Measurements from ENCODE around the gene ALS2. TPM values are rescaled to one million over a fixed set of nuclear protein-coding genes. Genes with fewer than 3 reads are reported as not detected.
"Not testable (repeated sequence)": the region's sequence is repeated elsewhere in the genome, so short reads cannot be mapped to it uniquely, and the experiment has no call there.

Gene ALS2
- polyA plus RNA-seq, 4 donors: 18.5 to 30.5 (median 26.7) TPM

DNA sequence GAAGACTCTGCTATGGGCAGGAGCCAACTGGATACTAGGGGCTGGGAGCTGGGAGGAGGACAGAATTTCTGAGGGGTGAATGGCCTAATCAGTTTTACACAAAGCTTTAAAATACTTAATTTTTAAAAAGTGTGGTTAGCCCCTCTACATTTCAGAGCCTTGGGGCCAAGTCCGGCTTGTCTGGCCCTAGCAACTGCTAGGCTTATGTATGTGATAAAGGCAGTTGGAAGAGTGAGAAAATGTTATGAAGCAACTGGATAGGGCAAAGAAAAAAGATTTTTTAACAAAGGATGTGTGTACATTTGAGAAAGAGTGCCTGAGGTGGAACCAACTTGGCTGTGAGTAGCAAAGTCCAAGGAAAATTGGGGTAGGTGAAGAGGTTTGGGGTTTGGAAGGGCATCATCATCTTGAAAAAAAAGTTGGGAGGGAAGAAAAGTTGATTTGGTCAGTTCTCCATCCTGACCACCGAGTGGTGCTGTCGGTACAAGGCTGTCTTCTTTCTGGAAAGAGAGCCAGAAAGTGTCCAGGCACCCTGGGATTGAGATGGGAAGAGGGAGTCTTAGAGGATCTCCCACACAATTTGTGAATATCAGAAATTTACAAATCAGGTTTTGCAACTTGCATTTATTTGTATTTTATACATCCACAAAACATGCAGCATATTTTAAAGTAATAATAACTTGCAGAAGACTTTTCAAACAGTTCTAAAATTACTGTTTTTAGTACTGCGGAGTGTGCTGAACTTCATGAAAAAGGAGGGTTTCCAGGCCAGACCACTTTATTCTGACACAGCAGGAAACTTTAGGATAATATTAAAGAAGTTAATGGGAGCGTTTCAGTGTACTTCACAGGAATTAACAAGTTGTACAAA is 15.1 kb upstream of the ALS2 start:
- no peak for DNase-seq (ENCODE audit: low read depth in 4 of 4, low spot score in 3 of 4)

GRCh38 chr2:201794294-201794693 is 13.6 kb upstream of the ALS2 start:
- no peak for DNase-seq (ENCODE audit: low read depth in 4 of 4, low spot score in 3 of 4)

DNA sequence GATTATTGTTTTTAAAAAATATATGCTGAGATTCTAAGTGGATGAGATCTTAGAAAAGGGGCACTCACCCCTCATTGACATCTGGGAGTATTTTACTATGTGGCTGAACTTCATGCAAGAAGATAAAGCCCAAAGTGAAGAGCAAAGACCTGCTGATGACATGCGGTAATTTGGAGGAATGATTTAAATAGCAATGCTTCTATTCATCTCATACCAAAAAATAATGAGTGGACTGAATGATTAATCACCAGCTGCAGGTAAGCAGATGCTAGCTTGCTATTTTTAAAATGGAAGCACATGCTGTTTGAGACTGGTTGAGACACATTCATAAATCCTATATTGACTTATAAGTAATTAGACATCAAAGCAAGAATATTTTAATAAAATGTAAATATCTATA is 12.9 kb upstream of the ALS2 start:
- DNase-seq (ENCODE audit: low read depth in 4 of 4, low spot score in 3 of 4): no peak

- no peak for DNase-seq (ENCODE audit: low read depth in 4 of 4, low spot score in 3 of 4)
Observed at GRCh38 chr2:201790989-201791388, 10.3 kb upstream of the ALS2 start.

DNA sequence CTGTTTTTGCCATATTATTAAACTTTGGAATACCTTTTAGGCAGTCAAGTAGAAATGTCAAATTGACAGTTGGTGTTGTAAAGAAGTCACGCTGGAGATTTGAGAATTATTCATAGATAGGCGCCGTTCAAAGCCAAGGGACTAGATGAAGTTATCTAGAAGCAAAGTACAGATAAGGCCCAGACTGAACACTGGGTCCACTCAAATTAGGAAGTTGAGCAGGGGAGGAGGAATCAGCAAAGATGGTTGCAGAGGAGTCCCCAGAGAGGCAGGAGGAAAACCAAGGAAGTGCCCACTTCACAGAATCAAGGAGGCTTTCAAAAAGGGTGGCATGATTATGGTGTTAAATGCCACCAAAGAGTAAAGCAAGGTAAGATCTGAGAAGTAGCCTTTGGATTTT is 9.6 kb upstream of the ALS2 start:
- no peak for DNase-seq (ENCODE audit: low read depth in 4 of 4, low spot score in 3 of 4)

DNA sequence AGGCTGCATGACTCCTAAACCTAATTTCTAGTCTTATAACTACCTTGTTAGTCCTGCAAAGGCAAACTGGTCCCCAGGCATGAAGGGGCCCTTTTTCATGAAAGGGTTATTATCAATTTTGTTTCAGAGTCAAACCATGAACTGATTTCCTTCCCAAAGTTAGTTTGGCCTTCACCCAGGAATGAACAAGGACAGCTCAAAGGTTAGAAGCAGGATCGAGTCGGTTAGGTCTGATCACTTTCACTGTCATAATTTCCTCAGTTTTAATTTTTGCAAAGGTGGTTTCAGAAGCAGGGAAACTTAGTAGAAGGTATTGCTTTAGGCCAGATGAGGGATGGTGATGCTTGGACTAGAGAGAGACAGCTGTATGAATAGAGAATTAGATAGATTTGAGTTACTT is 8.7 kb upstream of the ALS2 start:
- no peak for DNase-seq (ENCODE audit: low read depth in 4 of 4, low spot score in 3 of 4)

DNA sequence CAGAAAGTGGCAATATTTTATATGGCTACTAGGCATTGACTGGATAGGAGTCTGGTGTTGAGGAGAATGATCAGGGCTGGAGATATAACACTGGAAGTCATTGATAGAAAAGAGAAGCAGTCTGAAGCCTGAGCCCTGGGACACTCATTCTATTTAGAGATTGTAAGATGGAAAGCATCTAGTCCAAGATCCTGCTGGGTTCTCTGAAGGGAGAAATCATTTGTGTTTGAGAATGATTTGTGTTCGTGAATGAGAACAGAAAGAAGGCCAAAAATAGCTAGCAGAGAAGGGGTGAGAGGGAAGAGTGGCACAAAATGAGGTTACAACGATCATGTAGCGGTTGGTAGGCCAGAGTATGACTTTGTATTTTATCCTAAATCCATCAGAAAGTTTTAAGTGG is 7.6 kb upstream of the ALS2 start:
- DNase-seq (ENCODE audit: low read depth in 4 of 4, low spot score in 3 of 4): no peak

- no peak for DNase-seq (ENCODE audit: low read depth in 4 of 4, low spot score in 3 of 4)
Observed at GRCh38 chr2:201786471-201786870, 5.7 kb upstream of the ALS2 start.

- no peak for DNase-seq (ENCODE audit: low read depth in 4 of 4, low spot score in 3 of 4)
Observed at GRCh38 chr2:201785135-201785534, 4.4 kb upstream of the ALS2 start.

DNA sequence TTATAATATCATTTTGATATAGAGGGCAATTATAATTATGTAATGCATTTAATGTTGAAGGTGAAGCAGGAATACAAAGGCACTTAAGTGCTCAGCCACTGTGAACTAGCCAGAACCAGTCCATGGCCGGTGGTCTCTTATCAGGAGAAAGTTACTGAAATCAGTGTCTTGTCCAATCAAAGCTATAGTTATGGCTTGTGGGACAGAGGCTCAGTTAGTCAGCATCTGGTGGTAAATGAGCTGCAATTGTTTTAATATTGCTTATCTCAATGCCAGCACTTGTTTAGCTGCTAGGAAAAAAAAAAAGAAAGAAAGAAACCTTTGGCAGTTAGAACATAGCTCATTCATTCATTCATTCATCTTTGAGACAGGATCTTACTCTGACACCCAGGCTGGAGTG is 3.8 kb upstream of the ALS2 start:
- DNase-seq (ENCODE audit: low read depth in 4 of 4, low spot score in 3 of 4): no peak

- peak in 2 of 4 donors; percentile 3 to 31 for DNase-seq (ENCODE audit: low read depth in 4 of 4, low spot score in 3 of 4)
Observed at GRCh38 chr2:201781557-201782051, 871 bp upstream of the ALS2 start.

- peak in 2 of 4 donors; percentile 4 to 12 for DNase-seq (ENCODE audit: low read depth in 4 of 4, low spot score in 3 of 4)
Observed at GRCh38 chr2:201779901-201780673, 646 bp downstream of the ALS2 start.

DNA sequence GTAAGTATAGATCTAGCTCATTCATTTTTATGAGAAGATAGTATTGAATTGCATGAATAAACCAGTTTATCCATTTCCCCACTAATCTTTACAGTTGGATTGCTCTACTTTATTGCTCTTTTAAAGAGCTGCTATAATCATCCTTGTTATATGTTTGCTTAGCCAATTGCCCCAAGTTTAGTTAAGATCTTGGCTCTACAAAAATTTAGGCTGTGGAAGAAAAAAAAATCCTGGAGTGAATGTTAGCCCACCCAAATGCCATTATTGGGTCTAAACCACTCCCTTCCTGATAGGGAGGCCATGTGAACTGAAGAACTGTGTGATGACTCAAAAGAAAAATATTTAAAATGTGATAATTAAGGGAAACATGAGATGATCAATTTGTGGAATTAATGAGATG is 2.9 kb downstream of the ALS2 start:
- DNase-seq (ENCODE audit: low read depth in 4 of 4, low spot score in 3 of 4): no peak

DNA sequence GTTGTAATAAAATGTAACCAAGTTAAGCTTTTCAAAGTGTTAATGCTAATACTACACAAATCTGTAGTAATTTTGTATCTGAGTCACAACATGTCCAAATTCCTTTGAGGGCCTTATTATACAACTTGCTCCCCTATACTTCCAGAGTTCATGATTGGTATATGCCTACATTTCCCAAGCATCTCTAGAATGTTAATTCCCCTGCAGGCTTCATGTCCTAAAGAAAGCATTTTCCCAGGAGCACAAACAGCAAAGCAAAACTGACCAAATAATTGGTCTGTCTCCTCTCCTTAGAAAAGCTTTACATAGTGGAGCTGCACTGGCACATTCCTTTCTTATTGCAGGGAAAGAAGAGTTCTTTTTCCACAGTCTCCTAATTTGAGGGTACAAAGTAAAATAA is 3.7 kb downstream of the ALS2 start:
- DNase-seq (ENCODE audit: low read depth in 4 of 4, low spot score in 3 of 4): no peak

- DNase-seq (ENCODE audit: low read depth in 4 of 4, low spot score in 3 of 4): no peak
Observed at GRCh38 chr2:201775326-201775725, 5.4 kb downstream of the ALS2 start.

- DNase-seq (ENCODE audit: low read depth in 4 of 4, low spot score in 3 of 4): no peak
Observed at GRCh38 chr2:201774546-201774945, 6.2 kb downstream of the ALS2 start.

GRCh38 chr2:201773990-201774389 is 6.7 kb downstream of the ALS2 start:
- no peak for DNase-seq (ENCODE audit: low read depth in 4 of 4, low spot score in 3 of 4)

DNA sequence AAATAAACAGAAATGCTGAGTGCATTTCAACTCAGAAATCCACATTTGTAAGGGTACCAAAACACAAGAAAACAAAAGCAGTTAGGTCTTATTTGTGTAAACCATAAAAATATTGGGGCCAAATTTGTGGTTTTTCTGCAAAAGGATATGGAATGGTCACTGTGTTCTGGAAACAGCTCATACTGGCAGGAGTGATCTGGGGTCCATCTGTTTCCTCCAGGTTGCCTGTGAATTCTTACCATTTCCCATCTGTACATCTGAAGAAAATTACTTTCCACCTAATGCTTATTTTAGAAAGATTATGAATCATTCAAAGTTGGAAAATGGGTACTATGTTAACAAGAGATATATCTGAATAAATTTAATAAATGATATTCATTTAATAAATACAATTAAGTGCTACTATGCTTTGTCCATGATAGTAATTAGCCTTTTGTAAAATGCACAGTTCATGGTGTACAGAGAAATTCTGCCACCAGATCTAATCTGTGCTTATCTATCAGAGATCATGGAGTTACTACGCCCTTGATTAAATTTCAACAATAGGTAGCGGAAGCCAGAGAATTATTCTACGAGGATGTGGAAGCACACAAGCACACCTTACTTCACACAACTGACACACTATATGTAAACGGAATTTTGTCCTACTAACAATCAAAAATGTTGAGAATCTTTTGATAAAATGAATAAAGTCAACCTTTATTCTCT is 10.9 kb downstream of the ALS2 start:
- DNase-seq (ENCODE audit: low read depth in 4 of 4, low spot score in 3 of 4): no peak

GRCh38 chr2:201768918-201769317 is 11.8 kb downstream of the ALS2 start:
- no peak for DNase-seq (ENCODE audit: low read depth in 4 of 4, low spot score in 3 of 4)

- no peak for DNase-seq (ENCODE audit: low read depth in 4 of 4, low spot score in 3 of 4)
Observed at GRCh38 chr2:201765799-201766198, 14.9 kb downstream of the ALS2 start.

DNA sequence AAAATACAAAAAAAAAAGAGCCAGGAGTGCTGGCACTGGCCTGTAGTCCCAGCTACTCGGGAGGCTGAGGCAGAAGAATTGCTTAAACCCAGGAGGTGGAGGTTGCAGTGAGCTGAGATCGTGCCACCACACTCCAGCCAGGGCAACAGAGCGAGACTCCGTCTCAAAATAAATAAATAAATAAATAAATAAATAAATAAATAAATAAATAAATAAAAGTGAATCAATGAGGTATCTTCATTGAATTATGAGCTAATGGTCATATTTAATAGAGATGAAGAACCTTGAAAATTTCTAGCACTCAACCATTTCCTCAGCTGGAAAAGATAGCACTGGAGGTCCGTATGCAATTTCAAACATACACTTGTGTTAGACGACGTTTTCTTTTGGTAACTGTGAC is 16.3 kb downstream of the ALS2 start:
- not testable (repeated sequence) for DNase-seq (ENCODE audit: low read depth in 4 of 4, low spot score in 3 of 4)

All from left renal pelvis (tissue), 4 donors.